Naive thymus-derived CD8-positive, alpha-beta T cell (primary cell): ENCODE measurements around the gene ATXN7. TPM values are rescaled to one million over a fixed set of nuclear protein-coding genes. Genes with fewer than 3 reads are reported as not detected.

Experiments
- ATAC-seq, 2 donors: fragments of 150-1000 bp; cut with Tn5 transposase in 1 of 2; sonication (Bioruptor Pico), chemical (Tn5 transposase) in 1 of 2; 1 replicate in 1 of 2; 2 replicates in 1 of 2; pipeline ENCODE4 v1.10.0; 2021; ENCODE audit warnings: mild to moderate bottlenecking in 2 of 2, moderate library complexity in 2 of 2
- POLR2A ChIA-PET: fragments of 350-600 bp; sonication (Branson Sonifier 250); formaldehyde crosslinking; loops from one replicate; lab custom pipeline; 2021; ENCODE audit warnings: antibody characterized with exemption; lab: Charles Lee
- DNase-seq, 10 donors: peaks; one replicate each; pipeline versions ENCODE4 v3.0.0 to v3.0.0-alpha.2; 2020 to 2022
- H3K27ac Mint-ChIP-seq, 10 donors: one replicate each; pipeline ENCODE4 v1.8.0; 2020 to 2022; ENCODE audit warnings: mild to moderate bottlenecking in 10 of 10, mixed read lengths in 10 of 10, moderate library complexity in 4 of 10, inconsistent platforms in 1 of 10
- H3K27me3 Mint-ChIP-seq, 5 donors: one replicate each; pipeline ENCODE4 v1.8.0; 2021 to 2022; ENCODE audit warnings: mixed read lengths in 5 of 5
- H3K36me3 Mint-ChIP-seq, 3 donors: one replicate each; pipeline ENCODE4 v1.8.0; 2020 to 2022; ENCODE audit warnings: mixed read lengths in 3 of 3, mild to moderate bottlenecking in 2 of 3, inconsistent platforms in 1 of 3
- H3K4me1 Mint-ChIP-seq, 4 donors: one replicate each; pipeline ENCODE4 v1.8.0; 2021 to 2022; ENCODE audit warnings: mixed read lengths in 4 of 4
- H3K4me3 Mint-ChIP-seq, 10 donors: one replicate each; pipeline ENCODE4 v1.8.0; 2020 to 2022; ENCODE audit warnings: mild to moderate bottlenecking in 10 of 10, mixed read lengths in 10 of 10, moderate library complexity in 6 of 10, inconsistent platforms in 1 of 10
- H3K9me3 Mint-ChIP-seq, 9 donors: one replicate each; pipeline ENCODE4 v1.8.0; 2020 to 2022; ENCODE audit warnings: mixed read lengths in 9 of 9, mild to moderate bottlenecking in 3 of 9, inconsistent platforms in 1 of 9, moderate library complexity in 1 of 9
- polyA plus RNA-seq, 3 donors: library from polyadenylated mRNA; unstranded; fragments of 300-500 nt; fragmentation: Illumina TruSeq; gene quantifications; one replicate each; pipeline ENCODE4 v1.2.3, GENCODE V29; 2021
- total RNA-seq, 8 experiments: library from RNA in 2 of 8; stranded (reverse) in 2 of 8; gene quantifications; one replicate each; pipeline ENCODE4 v1.2.3 and lab custom pipeline; 2021 to 2026

Gene ATXN7
- total and polyA plus RNA-seq, 5 experiments from 2014 or later: 18.0 to 162 (median 29.8) TPM

GRCh38 chr3:63849175-63849574 lies 14.5 kb upstream of the ATXN7 start:
- H3K27me3 Mint-ChIP-seq: no peaks in the 10 kb centered on the region
- ATAC-seq (no peak), DNase-seq (no peak)
- H3K36me3 Mint-ChIP-seq: no peaks in the 10 kb centered on the region
- peaks cover 8 to 23% (median 10%) of the 10 kb centered on the region in 4 donors for H3K4me1 Mint-ChIP-seq
- H3K27ac Mint-ChIP-seq: peak overlapping the region in 1 of 10 donors; percentile 54
- POLR2A ChIA-PET: no interaction called here
- H3K9me3 Mint-ChIP-seq: no peaks in the 10 kb centered on the region
- no peak overlapping the region for H3K4me3 Mint-ChIP-seq

GRCh38 chr3:63851287-63851686 lies 12.4 kb upstream of the ATXN7 start:
- DNase-seq: no peak
- H3K9me3 Mint-ChIP-seq: no peaks in the 10 kb centered on the region
- no peak overlapping the region for H3K4me3 Mint-ChIP-seq
- peaks cover 5 to 29% (median 19%) of the 10 kb centered on the region in 4 donors for H3K4me1 Mint-ChIP-seq
- no peaks in the 10 kb centered on the region for H3K36me3 Mint-ChIP-seq
- no peak overlapping the region for H3K27ac Mint-ChIP-seq
- POLR2A ChIA-PET: no interaction called here
- H3K27me3 Mint-ChIP-seq: no peaks in the 10 kb centered on the region
- ATAC-seq: no peak

GRCh38 chr3:63853106-63853505 lies 10.6 kb upstream of the ATXN7 start:
- H3K4me1 Mint-ChIP-seq: peaks cover 5 to 37% (median 32%) of the 10 kb centered on the region in 4 donors
- POLR2A ChIA-PET: no interaction called here
- H3K36me3 Mint-ChIP-seq: no peaks in the 10 kb centered on the region
- no peaks in the 10 kb centered on the region for H3K27me3 Mint-ChIP-seq
- no peak overlapping the region for H3K4me3 Mint-ChIP-seq
- ATAC-seq (no peak), DNase-seq (no peak)
- no peaks in the 10 kb centered on the region for H3K9me3 Mint-ChIP-seq
- H3K27ac Mint-ChIP-seq: no peak overlapping the region

- ATAC-seq (no peak), DNase-seq (no peak)
- Mint-ChIP-seq H3K4me1 (peaks cover 10 to 55% (median 40%) of the 10 kb centered on the region in 4 donors), H3K36me3 (no peaks in the 10 kb centered on the region), H3K9me3 (no peaks in the 10 kb centered on the region), H3K27ac (peak overlapping the region in 4 of 10 donors; percentile 7 to 74 (median 46)), H3K27me3 (no peaks in the 10 kb centered on the region), H3K4me3 (no peak overlapping the region)
- POLR2A ChIA-PET: no interaction called here
Measured at GRCh38 chr3:63855333-63855940, 8.2 kb upstream of the ATXN7 start.

DNA sequence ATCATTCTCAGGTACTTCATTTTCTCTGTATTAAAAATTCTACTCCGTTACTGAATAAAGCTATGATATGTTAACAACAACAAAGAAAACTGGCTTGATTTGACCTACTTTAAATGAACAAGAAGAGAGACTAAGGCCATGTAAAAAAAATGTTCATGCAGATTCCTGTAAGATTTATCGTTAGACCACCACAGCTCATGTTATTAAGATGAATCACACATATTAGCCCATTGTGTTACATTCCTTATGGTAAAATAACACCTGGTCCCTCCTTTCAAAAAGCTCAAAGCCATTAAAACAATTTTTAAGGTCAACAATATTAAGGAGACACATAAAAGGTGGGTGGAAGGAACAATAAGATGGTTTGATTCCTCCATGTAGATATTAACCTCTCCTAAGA lies 6.4 kb upstream of the ATXN7 start:
- Mint-ChIP-seq H3K27ac (peak overlapping the region in 1 of 10 donors; percentile 27), H3K36me3 (no peaks in the 10 kb centered on the region), H3K27me3 (no peaks in the 10 kb centered on the region), H3K4me1 (peaks cover 21 to 71% (median 55%) of the 10 kb centered on the region in 4 donors), H3K9me3 (no peaks in the 10 kb centered on the region), H3K4me3 (no peak overlapping the region)
- POLR2A ChIA-PET: no interaction called here
- ATAC-seq: no peak
- DNase-seq: no peak

- ATAC-seq: no peak
- Mint-ChIP-seq H3K27me3 (no peaks in the 10 kb centered on the region), H3K4me3 (peak overlapping the region in 1 of 10 donors; percentile 2), H3K27ac (peak overlapping the region in 5 of 10 donors; percentile 1 to 91 (median 63)), H3K9me3 (no peaks in the 10 kb centered on the region), H3K4me1 (peaks cover 34 to 81% (median 66%) of the 10 kb centered on the region in 4 donors), H3K36me3 (no peaks in the 10 kb centered on the region)
- no peak for DNase-seq
- POLR2A ChIA-PET: no interaction called here
Measured at GRCh38 chr3:63860776-63861175, 2.9 kb upstream of the ATXN7 start.

- peak overlapping the region in 8 of 10 donors; percentile 31 to 91 (median 71) for H3K27ac Mint-ChIP-seq
Measured at GRCh38 chr3:63861306-63861705, 2.4 kb upstream of the ATXN7 start.

GRCh38 chr3:63862804-63863149 lies 890 bp upstream of the ATXN7 start:
- ATAC-seq (peak in 1 of 2 donors; percentile 3), DNase-seq (no peak)
- Mint-ChIP-seq H3K9me3 (no peaks in the 10 kb centered on the region), H3K4me1 (peaks cover 36 to 72% (median 64%) of the 10 kb centered on the region in 4 donors), H3K36me3 (peaks cover 0 to 12% (median 7%) of the 10 kb centered on the region in 3 donors), H3K27me3 (no peaks in the 10 kb centered on the region), H3K4me3 (peak overlapping the region; percentile 70 to 96 (median 86)), H3K27ac (peak overlapping the region; percentile 70 to 93 (median 88))
- POLR2A ChIA-PET: interaction anchor here (1.2 to 2.8 kb wide), 2 partner anchors 105 to 160 kb away, joined by 3 to 8 read pairs; no protein-coding TSS in a partner anchor

More at GRCh38 chr3:63861306-63861705, 2.4 kb upstream of the ATXN7 start:
- Mint-ChIP-seq H3K27me3 (no peaks in the 10 kb centered on the region), H3K4me3 (peak overlapping the region in 2 of 10 donors; percentile 3 to 72), H3K4me1 (peaks cover 34 to 78% (median 66%) of the 10 kb centered on the region in 4 donors), H3K9me3 (no peaks in the 10 kb centered on the region), H3K36me3 (peaks cover 0 to 1% (median under 1%) of the 10 kb centered on the region in 3 donors)
- ATAC-seq: no peak
- POLR2A ChIA-PET: no interaction called here
- DNase-seq: no peak

DNA sequence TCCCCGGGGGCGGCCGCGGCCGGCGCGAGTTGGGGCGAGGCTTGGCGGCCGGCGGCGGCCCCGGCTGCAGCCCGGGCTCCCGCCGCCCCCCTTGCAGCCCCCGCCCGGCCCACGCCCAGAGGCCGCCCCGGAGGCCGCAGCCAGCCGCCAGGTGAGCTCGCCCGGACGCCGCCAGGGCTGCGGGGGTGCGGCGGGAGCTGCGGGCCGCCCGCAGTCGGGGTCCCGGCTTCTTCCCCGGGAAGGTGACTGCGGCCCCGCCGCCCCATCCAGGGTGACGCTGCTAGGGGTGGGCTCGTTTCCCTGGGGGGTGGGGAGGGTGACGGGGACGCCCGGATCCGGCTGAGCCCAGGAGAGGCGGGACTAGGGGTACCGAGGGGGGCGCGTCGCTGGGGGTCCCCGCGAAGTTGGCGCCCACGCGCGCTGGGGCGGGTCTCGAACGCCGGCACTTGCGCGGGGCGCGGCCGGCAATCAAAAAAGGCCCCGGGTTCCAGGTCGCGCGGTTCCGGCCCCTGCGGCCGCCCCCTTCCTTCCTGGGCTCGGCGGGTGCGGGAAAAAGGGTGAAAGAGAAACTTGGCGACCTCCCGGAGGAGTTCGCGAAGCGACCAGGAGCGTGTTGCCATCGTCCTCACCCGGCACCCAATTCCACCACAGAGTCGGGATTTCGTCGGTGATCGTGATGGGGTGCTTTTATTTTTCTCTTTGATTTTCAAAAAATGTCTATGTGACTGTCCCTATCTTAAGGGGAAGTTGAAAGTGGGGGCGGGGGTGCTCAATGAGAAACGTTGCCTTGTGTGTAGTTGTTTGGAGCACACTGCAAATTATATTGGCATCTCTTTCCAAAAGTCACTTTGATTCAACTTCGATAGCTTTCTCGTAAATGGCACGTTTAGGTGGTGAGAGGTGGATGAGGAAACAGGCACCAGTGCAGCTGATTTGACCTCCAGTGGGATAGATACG lies 619 bp downstream of the ATXN7 start:
- H3K27me3 Mint-ChIP-seq: no peaks in the 10 kb centered on the region
- POLR2A ChIA-PET: interaction anchor here (1.0 to 2.8 kb wide), 6 partner anchors 12 to 158 kb away, joined by 3 to 11 read pairs (median 3); partner anchors contain the start of gene SCAANT1
- H3K9me3 Mint-ChIP-seq: no peaks in the 10 kb centered on the region
- H3K4me1 Mint-ChIP-seq: peaks cover 35 to 71% (median 66%) of the 10 kb centered on the region in 4 donors
- ATAC-seq: peak; percentile 55 to 60
- peaks cover 0 to 12% (median 7%) of the 10 kb centered on the region in 3 donors for H3K36me3 Mint-ChIP-seq
- H3K4me3 Mint-ChIP-seq: peak overlapping the region; percentile 85 to 96 (median 92)
- H3K27ac Mint-ChIP-seq: peak overlapping the region; percentile 75 to 97 (median 94)
- peak; percentile 17 to 77 (median 52) for DNase-seq

DNA sequence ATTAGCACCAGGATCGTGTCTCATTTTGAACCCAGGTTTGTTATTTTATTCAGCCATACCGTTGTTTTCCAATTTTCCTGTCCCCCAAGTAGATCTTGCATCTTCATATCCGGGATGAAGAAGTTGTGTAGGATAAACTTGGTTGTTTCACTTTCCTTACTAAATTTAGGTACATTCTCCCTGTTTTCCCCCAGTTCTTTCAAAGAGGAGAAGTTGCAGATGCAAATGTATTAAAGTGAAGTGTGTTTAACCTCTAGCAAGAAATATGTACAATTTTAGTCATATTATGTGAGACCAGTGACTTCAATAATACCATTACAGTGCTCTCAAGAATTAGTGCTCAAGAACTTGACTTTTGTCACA lies 1.3 kb downstream of the ATXN7 start:
- H3K4me1 Mint-ChIP-seq: peaks cover 31 to 72% (median 67%) of the 10 kb centered on the region in 4 donors
- no peak for DNase-seq
- peak overlapping the region; percentile 75 to 97 (median 94) for H3K27ac Mint-ChIP-seq
- H3K27me3 Mint-ChIP-seq: no peaks in the 10 kb centered on the region
- H3K4me3 Mint-ChIP-seq: peak overlapping the region; percentile 85 to 96 (median 92)
- POLR2A ChIA-PET: interaction anchor here (1.0 kb wide), 1 partner anchor 100 kb away, joined by 3 read pairs; no protein-coding TSS in a partner anchor
- peaks cover 0 to 12% (median 7%) of the 10 kb centered on the region in 3 donors for H3K36me3 Mint-ChIP-seq
- no peak for ATAC-seq
- no peaks in the 10 kb centered on the region for H3K9me3 Mint-ChIP-seq

GRCh38 chr3:63867225-63867624 lies 3.6 kb downstream of the ATXN7 start:
- DNase-seq (no peak), ATAC-seq (no peak)
- peaks cover 0 to 12% (median 7%) of the 10 kb centered on the region in 3 donors for H3K36me3 Mint-ChIP-seq
- peak overlapping the region in 4 of 10 donors; percentile 17 to 77 (median 62) for H3K27ac Mint-ChIP-seq
- H3K4me1 Mint-ChIP-seq: peaks cover 23 to 68% (median 62%) of the 10 kb centered on the region in 4 donors
- H3K27me3 Mint-ChIP-seq: no peaks in the 10 kb centered on the region
- H3K4me3 Mint-ChIP-seq: no peak overlapping the region
- POLR2A ChIA-PET: no interaction called here
- H3K9me3 Mint-ChIP-seq: no peaks in the 10 kb centered on the region

DNA sequence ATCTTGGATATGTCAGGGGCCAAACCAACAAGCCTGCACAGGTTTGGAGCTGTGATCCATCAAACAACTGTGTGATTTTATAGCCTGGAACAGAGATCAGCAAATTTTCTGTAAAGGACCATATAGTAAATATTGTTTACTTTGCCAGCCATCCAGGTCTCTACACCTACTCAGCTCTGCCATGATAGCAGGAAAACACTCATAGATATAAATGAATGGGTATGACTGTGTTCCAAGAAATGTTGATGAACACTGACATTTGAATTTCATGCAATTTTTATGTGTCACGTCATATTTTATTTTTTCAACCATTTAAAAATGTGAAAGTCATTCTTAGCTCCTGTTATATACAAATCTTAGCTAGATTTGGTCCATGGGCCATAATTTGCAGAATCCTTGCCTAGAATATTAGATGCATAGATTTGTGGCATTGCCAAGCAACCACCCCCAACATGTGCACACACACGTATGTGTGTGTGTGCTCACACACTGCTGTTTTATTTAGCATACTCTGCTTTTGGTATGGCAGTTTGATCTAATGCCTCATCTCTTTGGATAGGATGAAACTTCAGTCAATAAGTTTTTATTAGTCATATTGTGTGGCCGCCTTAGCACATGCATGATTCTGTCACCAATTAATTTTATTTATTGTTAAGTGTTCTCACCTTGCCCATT lies 6.4 kb downstream of the ATXN7 start:
- POLR2A ChIA-PET: no interaction called here
- H3K27me3 Mint-ChIP-seq: no peaks in the 10 kb centered on the region
- no peak for DNase-seq
- peaks cover 16 to 77% (median 67%) of the 10 kb centered on the region in 4 donors for H3K4me1 Mint-ChIP-seq
- H3K36me3 Mint-ChIP-seq: peaks cover 0 to 15% (median 10%) of the 10 kb centered on the region in 3 donors
- H3K9me3 Mint-ChIP-seq: no peaks in the 10 kb centered on the region
- no peak overlapping the region for H3K4me3 Mint-ChIP-seq
- no peak overlapping the region for H3K27ac Mint-ChIP-seq
- no peak for ATAC-seq
